Liver (tissue), 3 donors: ENCODE results near the gene RGMA.

Experiments
- ATF3 ChIP-seq: IDR thresholded peaks from 2 replicates; pipeline ENCODE4 v1.6.1; 2016; ENCODE audit warnings: antibody characterized with exemption
- GABPA ChIP-seq, 2 donors: IDR thresholded peaks in 1 of 2; conservative IDR thresholded peaks in 1 of 2; 2 replicates each; pipeline ENCODE4 v1.6.1; 2016; ENCODE audit warnings: antibody characterized with exemption in 2 of 2, mild to moderate bottlenecking in 1 of 2, moderate library complexity in 1 of 2
- HNF4A ChIP-seq, 2 donors: conservative IDR thresholded peaks; 2 replicates each; pipeline ENCODE4 v1.6.1; 2016; ENCODE audit warnings: antibody characterized with exemption in 2 of 2, mild to moderate bottlenecking in 2 of 2
- HNF4G ChIP-seq: IDR thresholded peaks from 2 replicates; pipeline ENCODE4 v1.6.1; 2016; ENCODE audit warnings: antibody characterized with exemption
- MAX ChIP-seq: IDR thresholded peaks from 2 replicates; pipeline ENCODE4 v1.6.1; 2016; ENCODE audit warnings: antibody characterized with exemption
- SP1 ChIP-seq: IDR thresholded peaks from 2 replicates; pipeline ENCODE4 v1.6.1; 2018; ENCODE audit warnings: antibody characterized with exemption, mild to moderate bottlenecking
- TAF1 ChIP-seq: conservative IDR thresholded peaks from 2 replicates; pipeline ENCODE4 v1.6.1; 2016; ENCODE audit warnings: antibody characterized with exemption, mild to moderate bottlenecking
- TF ChIP-seq, protein P1 (sequence below): fragments of 150-350 bp; IDR thresholded peaks from 2 replicates; pipeline ENCODE4 v1.5.1; 2017; ENCODE audit warnings: improper control_type of control experiment, low read depth, low read length; ENCODE audit not compliant: missing input control
- donor health status: healthy.
- donor health status: healthy.

DNA sequence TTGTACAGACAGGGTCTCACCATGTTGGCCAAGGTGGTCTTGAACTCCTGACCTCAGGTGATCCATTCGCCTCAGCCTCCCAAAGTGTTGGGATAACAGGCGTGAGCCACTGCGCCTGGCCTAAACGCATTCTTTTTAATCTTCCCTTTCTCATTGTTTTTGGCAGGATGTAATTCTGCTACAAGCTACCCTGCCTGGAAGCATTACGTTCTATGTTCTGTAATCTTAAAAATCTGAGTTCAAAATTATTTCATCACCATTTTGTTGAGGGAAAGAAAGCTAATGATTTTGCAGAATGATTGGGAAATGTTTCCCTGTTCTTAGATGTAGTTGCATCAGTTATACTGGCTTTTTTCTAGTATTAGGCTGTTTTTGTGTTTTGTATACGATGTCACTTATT, 71.5 kb downstream of the RGMA start:
- TF ChIP-seq, protein P1, sequence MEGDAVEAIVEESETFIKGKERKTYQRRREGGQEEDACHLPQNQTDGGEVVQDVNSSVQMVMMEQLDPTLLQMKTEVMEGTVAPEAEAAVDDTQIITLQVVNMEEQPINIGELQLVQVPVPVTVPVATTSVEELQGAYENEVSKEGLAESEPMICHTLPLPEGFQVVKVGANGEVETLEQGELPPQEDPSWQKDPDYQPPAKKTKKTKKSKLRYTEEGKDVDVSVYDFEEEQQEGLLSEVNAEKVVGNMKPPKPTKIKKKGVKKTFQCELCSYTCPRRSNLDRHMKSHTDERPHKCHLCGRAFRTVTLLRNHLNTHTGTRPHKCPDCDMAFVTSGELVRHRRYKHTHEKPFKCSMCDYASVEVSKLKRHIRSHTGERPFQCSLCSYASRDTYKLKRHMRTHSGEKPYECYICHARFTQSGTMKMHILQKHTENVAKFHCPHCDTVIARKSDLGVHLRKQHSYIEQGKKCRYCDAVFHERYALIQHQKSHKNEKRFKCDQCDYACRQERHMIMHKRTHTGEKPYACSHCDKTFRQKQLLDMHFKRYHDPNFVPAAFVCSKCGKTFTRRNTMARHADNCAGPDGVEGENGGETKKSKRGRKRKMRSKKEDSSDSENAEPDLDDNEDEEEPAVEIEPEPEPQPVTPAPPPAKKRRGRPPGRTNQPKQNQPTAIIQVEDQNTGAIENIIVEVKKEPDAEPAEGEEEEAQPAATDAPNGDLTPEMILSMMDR = no peak
- TF ChIP-seq GABPA (IDR thresholded peaks at IDR 0.05 in 1 of 2, conservative IDR thresholded peaks at IDR 0.05 in 1 of 2) (no peak), SP1 (no peak), HNF4G (no peak), TAF1 (no peak), ATF3 (no peak), HNF4A (conservative IDR thresholded peaks at IDR 0.05) (no peak), MAX (no peak)
